Activated naive CD4-positive, alpha-beta T cell treated with anti-CD3 and anti-CD28 coated beads, Interleukin-2, amount 10 ng/mL, durations not matched to agents 5 hours and 36 hours (primary cell): ENCODE measurements around the gene TACO1. TPM values are rescaled to one million over a fixed set of nuclear protein-coding genes. Genes with fewer than 3 reads are reported as not detected.

ENCODE experiments used
- total RNA-seq, 2 experiments: library from RNA; stranded (reverse); gene quantifications; one replicate each; pipeline ENCODE4 v1.2.3, GENCODE V29; 2021

The TACO1 gene
- total RNA-seq, result 10 to 100 TPM; 20.3 to 22.4 TPM

GRCh38 chr17:63600569-63601438 is at the start of gene TACO1:
TSS of gene TACO1 (plus strand) at chr17:63600895. CDS start at chr17:63601084, 189 bp downstream.

DNA sequence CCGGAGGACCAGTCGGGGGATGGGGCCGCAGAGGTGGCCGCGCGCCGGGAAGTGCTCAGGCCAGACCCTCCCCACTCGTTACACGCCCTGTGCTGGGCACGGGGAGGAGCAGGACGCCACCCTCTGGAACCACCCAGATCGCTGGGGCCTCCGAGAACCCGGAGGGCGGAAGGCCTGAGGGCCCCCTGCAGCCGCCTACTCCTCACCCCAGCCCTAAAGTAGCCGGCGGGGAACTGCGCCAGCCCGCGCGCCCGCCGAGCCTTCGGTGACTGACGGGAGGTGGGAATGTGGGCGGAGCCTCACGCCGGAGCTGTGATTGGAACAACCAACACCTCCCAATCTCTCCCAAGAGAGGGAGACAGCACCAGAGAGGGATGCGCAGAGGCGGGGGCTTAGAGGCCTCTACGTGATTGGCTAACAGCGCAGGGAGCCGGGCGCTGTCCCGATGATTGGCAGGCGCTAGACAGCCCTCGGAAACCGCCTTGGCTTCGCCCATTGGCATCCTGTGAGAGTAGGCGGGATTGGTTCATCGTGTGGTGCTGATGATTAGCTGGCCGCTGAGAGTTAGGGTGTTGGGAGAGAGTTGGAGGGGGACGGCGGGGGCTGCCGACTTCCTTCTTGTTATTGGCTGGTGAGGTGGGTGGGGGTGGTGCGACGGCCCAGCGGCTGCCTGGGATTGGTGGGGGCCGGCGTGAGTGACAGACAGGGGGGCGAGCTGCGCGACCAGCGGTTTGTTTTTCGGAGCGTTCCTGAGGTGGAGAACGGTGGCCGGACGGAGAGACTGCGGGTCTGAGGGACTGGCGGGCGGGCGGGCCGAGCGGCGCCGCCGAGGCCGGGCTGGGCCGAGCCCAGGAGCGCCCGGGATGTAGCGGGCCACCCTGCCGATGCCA is 21.2 kb downstream of the TACO1 start, which contains the start of gene MAP3K3:
MAP3K3 (plus strand) TSS at position 734 of the 890 bp plus-strand sequence. CDS start 343 bp downstream, outside the sequence.

Other genes with a start within 250 kb of the TACO1 start
- 1 to 10 TPM; 4.8 to 5.2 TPM for gene CYB561, start 154.6 kb upstream of the TACO1 start, total RNA-seq
- 1 to 10 TPM; 3.1 to 3.6 TPM for gene ACE, start 123.8 kb upstream of the TACO1 start, total RNA-seq
- gene KCNH6, start 77.5 kb upstream of the TACO1 start, total RNA-seq, result not detected
- 100 to 1,000 TPM; 109 to 116 TPM for gene DCAF7, start 50.4 kb upstream of the TACO1 start, total RNA-seq
- 10 to 100 TPM; 43.0 to 44.6 TPM for gene MAP3K3, start 21.5 kb downstream of the TACO1 start, total RNA-seq
- 100 to 1,000 TPM; 522 to 536 TPM for gene LIMD2, start 99.2 kb downstream of the TACO1 start, total RNA-seq
- 10 to 100 TPM; 40.0 to 42.5 TPM for gene STRADA, start 140.9 kb downstream of the TACO1 start, total RNA-seq
- gene CCDC47, start 172.7 kb downstream of the TACO1 start, total RNA-seq, result 10 to 100 TPM; 46.0 to 47.9 TPM
- gene DDX42, start 173.3 kb downstream of the TACO1 start, total RNA-seq, result 100 to 1,000 TPM; 122 to 123 TPM
- 100 to 1,000 TPM; 131 to 137 TPM for gene PSMC5, start 226.5 kb downstream of the TACO1 start, total RNA-seq
- gene FTSJ3, start 226.8 kb downstream of the TACO1 start, total RNA-seq, result 10 to 100 TPM; 42.1 to 44.5 TPM
- 100 to 1,000 TPM; 127 to 128 TPM for gene SMARCD2, start 241.8 kb downstream of the TACO1 start, total RNA-seq